WTC11 (cell line): Measurements from ENCODE around the gene AUP1. TPM values are rescaled to one million over a fixed set of nuclear protein-coding genes. Genes with fewer than 3 reads are reported as not detected.

ENCODE experiments used
- ATAC-seq: fragments of 200-7000 bp; cut with Tn5 transposase; 2 replicates; pipeline ENCODE4 v1.10.0; 2021; ENCODE audit warnings: mild to moderate bottlenecking, moderate library complexity
- CTCF ChIA-PET: fragments of 300-600 bp; sonication (Branson Sonifier 250); formaldehyde crosslinking; loops from one replicate; lab custom pipeline; 2021; ENCODE audit warnings: antibody characterized with exemption; lab: Charles Lee
- POLR2A ChIA-PET: fragments of 350-600 bp; sonication (Branson Sonifier 250); formaldehyde crosslinking; loops from one replicate; lab custom pipeline; 2021; ENCODE audit warnings: antibody characterized with exemption; lab: Charles Lee
- DNase-seq: peaks from one replicate; pipeline ENCODE4 v3.0.0; 2021; ENCODE audit warnings: low spot score
- H3K27ac Mint-ChIP-seq: 2 replicates; pipeline ENCODE4 v1.8.0; 2021; ENCODE audit warnings: mixed read lengths
- H3K27me3 Mint-ChIP-seq: 2 replicates; pipeline ENCODE4 v1.8.0; 2021; ENCODE audit warnings: low read depth, mild to moderate bottlenecking, moderate library complexity, mixed read lengths
- H3K36me3 Mint-ChIP-seq: 2 replicates; pipeline ENCODE4 v1.8.0; 2021; ENCODE audit warnings: mixed read lengths
- H3K4me1 Mint-ChIP-seq: 2 replicates; pipeline ENCODE4 v1.8.0; 2022; ENCODE audit warnings: mixed read lengths
- H3K4me3 Mint-ChIP-seq: 2 replicates; pipeline ENCODE4 v1.8.0; 2021; ENCODE audit warnings: mild to moderate bottlenecking, moderate library complexity, mixed read lengths
- H3K9me3 Mint-ChIP-seq: 2 replicates; pipeline ENCODE4 v1.8.0; 2021; ENCODE audit warnings: mixed read lengths
- CBFB ChIP-seq: sonication (generic); formaldehyde crosslinking; IDR thresholded peaks from 2 replicates; pipeline ENCODE4 v1.8.1; 2022; ENCODE audit warnings: mild to moderate bottlenecking, low read depth, missing genetic modification reagents
- HMGXB4 ChIP-seq: sonication (generic); formaldehyde crosslinking; IDR thresholded peaks from 2 replicates; pipeline ENCODE4 v1.8.1; 2023; ENCODE audit warnings: mild to moderate bottlenecking, moderate library complexity, missing genetic modification reagents
- NFE2L1 ChIP-seq: sonication (generic); formaldehyde crosslinking; IDR thresholded peaks from 2 replicates; pipeline ENCODE4 v1.8.1; 2023; ENCODE audit warnings: missing genetic modification reagents
- NFYB ChIP-seq: sonication (generic); formaldehyde crosslinking; conservative IDR thresholded peaks from 2 replicates; pipeline ENCODE4 v1.8.0; 2022; ENCODE audit warnings: low read depth, missing genetic modification reagents
- SMAD4 ChIP-seq: sonication (generic); formaldehyde crosslinking; IDR thresholded peaks from 2 replicates; pipeline ENCODE4 v1.8.0; 2022; ENCODE audit warnings: mild to moderate bottlenecking, missing genetic modification reagents
- total RNA-seq: library from RNA; stranded (reverse); gene quantifications from 3 replicates; pipeline ENCODE4 v1.2.3, GENCODE V29; 2021
- TF ChIP-seq, protein P1 (sequence below): sonication (generic); formaldehyde crosslinking; IDR thresholded peaks from 2 replicates; pipeline ENCODE4 v1.8.0; 2022; ENCODE audit warnings: missing genetic modification reagents
- TF ChIP-seq, protein P2 (sequence below): sonication (generic); formaldehyde crosslinking; IDR thresholded peaks from 2 replicates; pipeline ENCODE4 v1.8.0; 2022; ENCODE audit warnings: mild to moderate bottlenecking, missing genetic modification reagents
- TF ChIP-seq, protein P3 (sequence below): sonication (generic); formaldehyde crosslinking; IDR thresholded peaks from 2 replicates; pipeline ENCODE4 v1.8.1; 2022; ENCODE audit warnings: low read depth, missing genetic modification reagents, borderline replicate concordance
- TF ChIP-seq, protein P4 (sequence below): sonication (generic); formaldehyde crosslinking; IDR thresholded peaks from 2 replicates; pipeline ENCODE4 v1.8.1; 2022; ENCODE audit warnings: mild to moderate bottlenecking, moderate library complexity, missing genetic modification reagents

The AUP1 gene
- total RNA-seq, 1 experiment from 2014 or later = 84.9 TPM

GRCh38 chr2:74515271-74515980, 14.1 kb downstream of the AUP1 start (continued):
- TF ChIP-seq, protein P1, sequence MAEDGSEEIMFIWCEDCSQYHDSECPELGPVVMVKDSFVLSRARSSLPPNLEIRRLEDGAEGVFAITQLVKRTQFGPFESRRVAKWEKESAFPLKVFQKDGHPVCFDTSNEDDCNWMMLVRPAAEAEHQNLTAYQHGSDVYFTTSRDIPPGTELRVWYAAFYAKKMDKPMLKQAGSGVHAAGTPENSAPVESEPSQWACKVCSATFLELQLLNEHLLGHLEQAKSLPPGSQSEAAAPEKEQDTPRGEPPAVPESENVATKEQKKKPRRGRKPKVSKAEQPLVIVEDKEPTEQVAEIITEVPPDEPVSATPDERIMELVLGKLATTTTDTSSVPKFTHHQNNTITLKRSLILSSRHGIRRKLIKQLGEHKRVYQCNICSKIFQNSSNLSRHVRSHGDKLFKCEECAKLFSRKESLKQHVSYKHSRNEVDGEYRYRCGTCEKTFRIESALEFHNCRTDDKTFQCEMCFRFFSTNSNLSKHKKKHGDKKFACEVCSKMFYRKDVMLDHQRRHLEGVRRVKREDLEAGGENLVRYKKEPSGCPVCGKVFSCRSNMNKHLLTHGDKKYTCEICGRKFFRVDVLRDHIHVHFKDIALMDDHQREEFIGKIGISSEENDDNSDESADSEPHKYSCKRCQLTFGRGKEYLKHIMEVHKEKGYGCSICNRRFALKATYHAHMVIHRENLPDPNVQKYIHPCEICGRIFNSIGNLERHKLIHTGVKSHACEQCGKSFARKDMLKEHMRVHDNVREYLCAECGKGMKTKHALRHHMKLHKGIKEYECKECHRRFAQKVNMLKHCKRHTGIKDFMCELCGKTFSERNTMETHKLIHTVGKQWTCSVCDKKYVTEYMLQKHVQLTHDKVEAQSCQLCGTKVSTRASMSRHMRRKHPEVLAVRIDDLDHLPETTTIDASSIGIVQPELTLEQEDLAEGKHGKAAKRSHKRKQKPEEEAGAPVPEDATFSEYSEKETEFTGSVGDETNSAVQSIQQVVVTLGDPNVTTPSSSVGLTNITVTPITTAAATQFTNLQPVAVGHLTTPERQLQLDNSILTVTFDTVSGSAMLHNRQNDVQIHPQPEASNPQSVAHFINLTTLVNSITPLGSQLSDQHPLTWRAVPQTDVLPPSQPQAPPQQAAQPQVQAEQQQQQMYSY (CRISPR knock-in tag) = peak; percentile 91
- no peak for TF ChIP-seq CBFB (CRISPR knock-in tag)
- TF ChIP-seq, protein P2, sequence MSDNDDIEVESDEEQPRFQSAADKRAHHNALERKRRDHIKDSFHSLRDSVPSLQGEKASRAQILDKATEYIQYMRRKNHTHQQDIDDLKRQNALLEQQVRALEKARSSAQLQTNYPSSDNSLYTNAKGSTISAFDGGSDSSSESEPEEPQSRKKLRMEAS (CRISPR knock-in tag) = no peak; the same call in 1 of the 2 replicates
- no peak for TF ChIP-seq NFE2L1 (CRISPR knock-in tag)
- TF ChIP-seq SMAD4 (CRISPR knock-in tag) = no peak; the same call in 1 of the 2 replicates
- TF ChIP-seq, protein P3, sequence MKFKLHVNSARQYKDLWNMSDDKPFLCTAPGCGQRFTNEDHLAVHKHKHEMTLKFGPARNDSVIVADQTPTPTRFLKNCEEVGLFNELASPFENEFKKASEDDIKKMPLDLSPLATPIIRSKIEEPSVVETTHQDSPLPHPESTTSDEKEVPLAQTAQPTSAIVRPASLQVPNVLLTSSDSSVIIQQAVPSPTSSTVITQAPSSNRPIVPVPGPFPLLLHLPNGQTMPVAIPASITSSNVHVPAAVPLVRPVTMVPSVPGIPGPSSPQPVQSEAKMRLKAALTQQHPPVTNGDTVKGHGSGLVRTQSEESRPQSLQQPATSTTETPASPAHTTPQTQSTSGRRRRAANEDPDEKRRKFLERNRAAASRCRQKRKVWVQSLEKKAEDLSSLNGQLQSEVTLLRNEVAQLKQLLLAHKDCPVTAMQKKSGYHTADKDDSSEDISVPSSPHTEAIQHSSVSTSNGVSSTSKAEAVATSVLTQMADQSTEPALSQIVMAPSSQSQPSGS = no peak
- TF ChIP-seq NFYB (CRISPR knock-in tag) = no peak

DNA sequence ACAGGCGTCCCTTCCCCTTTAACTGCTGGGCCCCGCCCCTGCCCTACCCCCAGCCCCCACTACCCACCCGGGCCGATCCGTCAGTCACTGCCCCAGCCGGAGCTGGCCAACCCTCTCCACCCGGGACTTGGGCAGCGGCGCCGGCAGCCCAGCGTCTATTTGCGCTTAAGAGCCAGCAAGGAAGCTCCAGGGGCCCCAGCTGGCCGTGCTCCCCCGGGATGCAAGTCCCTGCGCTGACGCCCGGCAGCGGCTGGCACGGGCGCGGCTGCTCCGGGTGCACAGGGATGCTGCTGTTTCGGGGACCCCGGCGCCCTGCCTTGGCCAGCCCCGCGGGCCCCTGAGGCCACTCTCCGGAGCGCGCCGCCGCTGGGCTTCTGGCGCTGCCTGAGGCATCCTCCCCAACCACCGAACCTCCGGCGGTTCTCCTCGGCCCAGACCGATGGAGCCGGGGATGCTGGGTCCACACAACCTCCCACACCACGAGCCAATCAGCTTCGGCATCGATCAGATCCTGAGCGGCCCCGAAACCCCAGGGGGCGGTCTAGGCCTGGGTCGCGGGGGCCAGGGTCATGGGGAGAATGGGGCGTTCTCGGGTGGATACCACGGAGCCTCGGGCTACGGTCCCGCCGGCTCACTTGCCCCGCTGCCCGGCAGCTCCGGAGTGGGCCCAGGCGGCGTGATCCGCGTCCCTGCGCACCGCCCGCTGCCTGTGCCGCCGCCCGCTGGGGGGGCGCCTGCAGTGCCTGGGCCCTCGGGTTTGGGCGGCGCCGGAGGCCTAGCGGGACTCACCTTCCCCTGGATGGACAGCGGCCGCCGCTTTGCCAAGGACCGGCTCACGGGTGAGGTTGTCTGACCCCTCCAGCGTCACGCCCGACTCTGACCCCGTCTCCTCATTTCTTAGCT, 14.9 kb downstream of the AUP1 start, which contains the start of gene TLX2:
TLX2 (plus strand) TSS at position 83 of the 903 bp plus-strand sequence; CDS start at position 440, 357 bp downstream.
- peaks cover 8% of the 10 kb centered on the region for H3K9me3 Mint-ChIP-seq
- H3K4me3 Mint-ChIP-seq = peak within 1 kb of the TSS; percentile 65
- DNase-seq = peak; percentile 50
- peak; percentile 4 for ATAC-seq
- TF ChIP-seq HMGXB4 (CRISPR knock-in tag) = 0 out of 2 replicates have a peak, but pooled peaks have one; percentile 27
- TF ChIP-seq, protein P4, sequence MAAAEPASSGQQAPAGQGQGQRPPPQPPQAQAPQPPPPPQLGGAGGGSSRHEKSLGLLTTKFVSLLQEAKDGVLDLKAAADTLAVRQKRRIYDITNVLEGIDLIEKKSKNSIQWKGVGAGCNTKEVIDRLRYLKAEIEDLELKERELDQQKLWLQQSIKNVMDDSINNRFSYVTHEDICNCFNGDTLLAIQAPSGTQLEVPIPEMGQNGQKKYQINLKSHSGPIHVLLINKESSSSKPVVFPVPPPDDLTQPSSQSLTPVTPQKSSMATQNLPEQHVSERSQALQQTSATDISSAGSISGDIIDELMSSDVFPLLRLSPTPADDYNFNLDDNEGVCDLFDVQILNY (CRISPR knock-in tag) = no peak
- TF ChIP-seq, all 79 proteins: peak for 1
- peaks cover 16% of the 10 kb centered on the region for H3K4me1 Mint-ChIP-seq
- ChIA-PET POLR2A (interaction anchor here (1.3 kb wide), 1 partner anchor 73 kb away, joined by 4 read pairs; no protein-coding TSS in a partner anchor), CTCF (interaction anchor here (0.6 to 2.3 kb wide), 8 partner anchors 8 to 394 kb away, joined by 3 to 8 read pairs (median 4); partner anchors contain the start of genes CCDC142, DQX1, LBX2 and PCGF1)
- H3K27me3 Mint-ChIP-seq = peaks cover 99% of the 10 kb centered on the region
- H3K27ac Mint-ChIP-seq = no peak within 1 kb of the TSS
- H3K36me3 Mint-ChIP-seq = peaks cover 9% of the 10 kb centered on the region
